HG03095 (cell line): Measurements from ENCODE around the gene CUL2.
"Not testable (repeated sequence)": the region's sequence is repeated elsewhere in the genome, so short reads cannot be mapped to it uniquely, and the experiment has no call there.

Experiments used
- ATAC-seq: cut with Tn5 transposase; IDR thresholded peaks from one replicate; pipeline ENCODE4 v1.9.1; 2021; ENCODE audit warnings: moderate library complexity; ENCODE audit not compliant: unreplicated experiment

The CUL2 gene

DNA sequence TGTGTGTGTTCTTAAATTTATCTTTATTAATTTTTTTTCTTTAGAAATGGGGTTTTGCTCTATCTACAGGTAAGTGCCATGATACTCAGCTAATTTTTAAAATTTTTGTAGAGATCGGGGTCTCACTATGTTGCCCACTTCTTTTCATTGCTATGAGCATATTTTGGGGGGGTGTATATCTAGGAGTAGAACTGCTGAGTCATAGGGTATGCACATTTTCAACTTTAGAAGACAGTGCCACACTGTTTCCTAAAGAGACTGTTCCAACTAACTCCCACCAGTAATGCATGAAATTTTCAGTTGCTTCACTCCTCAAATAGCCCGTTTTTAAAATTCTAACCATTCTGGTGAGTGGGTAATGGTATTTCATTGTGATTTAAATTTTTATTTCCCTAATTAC lies 108.3 kb downstream of the CUL2 start:
- no peak for ATAC-seq

DNA sequence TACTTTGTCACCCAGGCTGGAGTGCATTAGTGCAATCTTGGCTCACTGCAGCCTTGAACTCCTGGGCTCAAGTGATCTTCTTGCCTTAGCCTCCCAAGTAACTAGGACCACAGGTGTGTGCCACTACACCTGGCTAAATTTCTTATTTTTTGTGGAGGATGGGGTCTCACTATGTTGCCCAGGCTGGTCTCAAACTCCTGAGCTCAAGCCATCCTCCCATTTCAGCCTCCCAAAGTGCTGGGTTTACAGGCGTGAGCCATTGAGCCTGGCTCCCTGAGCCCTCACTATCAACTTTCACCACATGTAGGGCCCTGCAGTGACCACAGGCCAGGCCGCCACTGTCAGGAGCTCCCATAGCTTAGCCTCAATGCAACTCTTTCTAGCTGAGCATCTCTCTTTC lies 110.2 kb downstream of the CUL2 start:
- ATAC-seq = no peak

DNA sequence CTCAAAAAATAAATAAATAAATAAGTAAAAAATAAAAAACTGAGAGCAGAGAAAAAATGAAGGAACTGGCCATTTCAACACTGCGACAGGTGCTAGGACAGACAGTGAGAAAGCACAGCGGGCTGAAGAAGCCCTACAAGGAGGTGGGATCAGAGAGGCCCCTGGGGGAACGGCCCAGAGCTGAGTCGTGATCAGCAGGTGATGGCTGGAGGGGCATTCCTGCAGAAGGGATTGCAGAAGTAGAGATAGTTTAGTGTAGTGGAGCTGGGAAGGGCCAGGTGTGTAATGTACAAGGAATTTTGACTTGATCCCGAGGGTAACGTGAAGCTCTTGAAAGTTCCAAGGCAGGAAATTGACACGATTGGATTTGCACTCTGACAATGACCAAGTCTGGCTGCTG lies 112.1 kb downstream of the CUL2 start:
- ATAC-seq = no peak

DNA sequence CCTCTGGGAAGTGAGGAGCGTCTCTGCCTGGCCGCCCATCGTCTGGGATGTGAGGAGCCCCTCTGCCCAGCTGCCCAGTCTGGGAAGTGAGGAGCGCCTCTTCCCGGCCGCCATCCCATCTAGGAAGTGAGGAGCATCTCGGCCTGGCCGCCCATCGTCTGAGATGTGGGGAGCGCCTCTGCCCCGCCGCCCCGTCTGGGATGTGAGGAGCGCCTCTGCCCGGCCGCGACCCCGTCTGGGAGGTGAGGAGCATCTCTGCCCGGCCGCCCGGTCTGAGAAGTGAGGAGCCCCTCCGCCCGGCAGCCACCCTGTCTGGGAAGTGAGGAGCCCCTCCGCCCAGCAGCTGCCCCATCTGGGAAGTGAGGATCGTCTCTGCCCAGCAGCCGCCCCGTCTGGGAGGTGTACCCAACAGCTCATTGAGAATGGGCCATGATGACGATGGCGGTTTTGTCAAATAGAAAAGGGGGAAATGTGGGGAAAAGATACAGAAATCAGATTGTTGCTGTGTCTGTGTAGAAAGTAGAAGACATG lies 113.7 kb downstream of the CUL2 start:
- ATAC-seq = not testable (repeated sequence)

DNA sequence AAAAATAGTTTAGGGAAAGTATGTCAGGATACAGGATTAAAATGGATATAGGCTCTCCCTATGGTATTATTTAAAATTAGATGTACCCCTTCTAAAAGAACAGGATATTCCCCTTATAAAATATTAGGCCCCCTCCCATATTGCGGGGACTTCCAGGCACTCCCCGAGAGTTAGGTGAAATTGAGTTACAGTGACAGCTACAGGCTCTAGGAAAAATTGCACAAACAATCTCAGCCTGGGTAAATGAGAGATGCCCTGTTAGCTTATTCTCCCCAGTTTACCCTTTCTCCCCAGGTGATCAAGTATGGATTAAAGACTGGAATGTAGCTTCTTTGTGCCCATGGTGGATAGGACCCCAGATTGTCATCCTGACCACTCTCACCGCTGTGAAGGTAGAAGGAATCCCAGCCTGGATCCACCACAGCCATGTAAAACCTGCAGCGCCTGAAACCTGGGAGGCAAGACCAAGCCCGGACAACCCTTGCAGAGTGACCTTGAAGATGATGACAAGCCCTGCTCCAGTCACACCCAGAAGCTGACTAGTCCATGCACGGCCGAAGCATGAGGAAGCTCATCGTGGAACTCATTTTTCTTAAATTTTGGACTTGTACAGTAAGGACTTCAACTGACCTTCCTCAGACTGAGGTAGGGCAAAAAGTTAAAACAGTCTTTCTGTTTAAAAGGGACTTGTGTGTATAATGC lies 115.6 kb downstream of the CUL2 start:
- ATAC-seq = not testable (repeated sequence)

DNA sequence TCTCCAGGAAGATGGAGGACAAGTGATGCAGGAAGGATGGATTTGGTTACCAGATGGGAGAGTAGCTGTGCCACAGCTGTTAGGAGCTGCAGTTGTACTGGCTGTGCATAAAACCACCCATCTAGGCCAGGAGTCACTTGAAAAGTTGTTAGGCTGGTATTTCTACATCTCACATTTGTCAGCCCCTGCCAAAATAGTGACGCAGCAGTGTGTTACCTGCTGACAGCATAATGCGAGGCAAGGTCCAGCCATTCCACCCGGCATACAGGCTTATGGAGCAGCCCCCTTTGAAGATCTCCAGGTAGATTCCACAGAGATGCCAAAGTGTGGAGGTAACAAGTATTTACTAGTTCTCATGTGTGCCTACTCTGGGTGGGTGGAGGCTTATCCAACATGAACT lies 116.4 kb downstream of the CUL2 start:
- ATAC-seq = not testable (repeated sequence)

DNA sequence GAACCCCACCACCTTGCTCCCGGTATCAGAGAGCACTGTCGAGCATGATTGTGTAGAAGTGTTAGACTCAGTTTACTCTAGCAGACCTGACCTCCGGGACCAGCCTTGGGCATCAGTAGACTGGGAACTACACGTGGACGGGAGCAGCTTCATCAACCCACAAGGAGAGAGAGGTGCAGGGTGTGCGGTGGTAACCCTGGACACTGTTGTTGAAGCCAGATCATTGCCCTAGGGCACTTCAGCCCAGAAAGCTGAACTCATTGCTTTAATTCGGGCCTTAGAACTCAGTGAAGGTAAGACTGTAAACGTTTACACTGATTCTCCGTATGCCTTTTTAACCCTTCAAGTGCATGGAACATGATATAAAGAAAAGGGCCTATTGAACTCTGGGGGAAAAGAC lies 117.0 kb downstream of the CUL2 start:
- ATAC-seq = not testable (repeated sequence)

DNA sequence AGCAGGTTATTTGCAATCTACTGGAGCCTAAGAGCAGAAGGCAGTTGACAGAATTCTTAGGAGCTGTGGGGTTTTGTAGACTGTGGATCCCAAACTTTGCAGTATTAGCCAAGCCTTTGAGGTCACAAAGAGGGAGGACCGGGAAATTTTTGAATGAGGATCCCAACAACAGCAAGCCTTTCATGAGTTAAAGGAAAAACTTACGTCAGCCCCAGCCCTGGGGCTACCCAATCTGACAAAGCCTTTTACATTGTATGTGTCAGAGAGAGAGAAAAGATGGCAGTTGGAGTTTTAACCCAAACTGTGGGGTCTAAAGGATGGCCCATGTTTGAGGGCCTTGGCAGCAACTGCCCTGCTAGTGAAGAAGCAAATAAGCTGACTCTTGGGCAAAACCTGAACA lies 117.5 kb downstream of the CUL2 start:
- ATAC-seq = not testable (repeated sequence)

DNA sequence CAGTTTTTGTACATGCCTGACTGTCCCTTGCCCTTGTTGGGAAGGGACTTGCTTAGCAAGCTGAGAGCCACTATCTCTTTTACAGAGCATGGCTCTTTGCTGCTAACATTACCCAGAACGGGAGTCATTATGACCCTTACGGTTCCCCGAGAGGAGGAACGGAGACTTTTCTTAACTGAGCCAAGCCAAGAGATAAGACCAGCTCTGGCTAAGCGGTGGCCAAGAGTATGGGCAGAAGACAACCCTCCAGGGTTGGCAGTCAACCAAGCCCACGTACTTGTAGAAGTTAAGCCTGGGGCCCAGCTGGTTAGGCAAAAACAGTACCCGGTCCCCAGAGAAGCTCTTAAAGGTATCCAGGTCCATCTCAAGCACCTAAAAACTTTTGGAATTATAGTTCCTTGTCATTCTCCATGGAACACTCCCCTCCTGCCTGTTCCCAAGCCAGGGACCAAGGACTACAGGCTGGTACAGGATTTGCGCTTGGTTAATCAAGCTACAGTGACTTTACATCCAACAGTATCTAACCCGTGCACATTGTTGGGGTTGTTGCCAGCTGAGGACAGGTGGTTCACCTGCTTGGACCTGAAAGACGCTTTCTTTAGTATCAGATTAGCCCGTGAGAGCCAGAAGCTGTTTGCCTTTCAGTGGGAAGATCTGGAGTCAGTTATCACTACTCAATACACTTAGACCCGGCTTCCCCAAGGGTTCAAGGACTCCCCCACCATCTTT lies 118.4 kb downstream of the CUL2 start:
- ATAC-seq = not testable (repeated sequence)

DNA sequence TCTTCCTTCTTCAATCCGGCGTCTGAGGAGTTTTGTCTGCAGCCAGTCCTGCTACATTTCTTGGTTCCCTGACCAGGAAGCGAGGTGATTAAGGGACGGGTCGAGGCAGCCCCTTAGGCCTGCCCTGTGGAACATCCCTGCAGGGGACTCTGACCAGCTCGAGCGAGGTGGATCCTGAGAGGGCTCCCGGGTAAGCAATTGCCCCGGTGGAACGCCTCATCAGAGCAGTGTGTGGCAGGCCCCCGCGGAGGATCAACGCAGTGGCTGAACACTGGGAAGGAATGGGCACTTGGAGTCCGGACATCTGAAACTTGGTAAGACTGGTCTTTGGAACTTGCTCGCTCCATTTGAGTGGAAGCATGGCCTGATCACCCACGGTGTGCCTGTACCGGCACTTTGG lies 121.0 kb downstream of the CUL2 start:
- ATAC-seq = no peak

DNA sequence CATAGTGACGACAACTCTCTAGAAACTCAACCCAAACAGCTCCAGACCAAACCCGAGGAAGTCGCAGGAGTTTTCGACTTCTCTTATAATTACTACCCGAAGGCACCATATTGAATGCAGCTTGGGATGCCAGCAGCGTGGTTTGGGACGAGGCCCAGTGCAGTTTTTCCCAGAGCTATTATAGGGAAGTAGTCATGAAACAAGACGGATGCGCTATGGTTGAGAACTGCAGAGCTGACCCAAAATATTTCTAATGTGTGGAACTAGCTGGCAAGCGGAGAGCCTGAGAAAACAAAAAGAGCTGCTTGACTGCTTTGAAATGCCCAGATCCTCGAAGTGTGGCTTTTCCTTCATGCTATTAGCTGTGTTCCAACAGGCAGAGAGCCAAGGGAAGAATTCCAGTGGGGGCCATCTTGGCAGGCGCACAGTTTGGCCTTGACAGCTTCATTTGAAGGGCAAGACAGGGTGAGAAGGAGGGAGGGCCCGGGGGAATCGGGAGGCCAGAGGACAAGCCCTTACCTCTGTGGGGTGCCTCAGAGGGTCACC lies 122.7 kb downstream of the CUL2 start:
- no peak for ATAC-seq

DNA sequence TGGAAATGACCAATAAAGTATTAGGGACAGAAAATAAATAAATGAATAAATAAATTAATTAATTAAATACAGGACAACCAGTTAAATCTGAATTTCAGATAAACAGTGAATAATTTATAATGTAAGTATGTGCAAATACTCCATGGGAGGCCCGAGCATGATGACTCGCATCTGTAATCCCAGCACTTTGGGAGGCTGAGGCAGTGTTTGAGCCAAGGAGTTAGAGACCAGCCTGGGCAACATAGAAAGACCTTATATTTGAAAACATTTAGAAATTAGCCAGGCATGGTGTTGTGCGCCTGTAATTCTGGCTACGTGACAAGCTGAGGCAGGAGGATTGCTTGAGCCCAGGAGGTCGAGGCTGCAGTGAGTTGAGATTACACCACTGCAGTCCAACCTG lies 123.7 kb downstream of the CUL2 start:
- ATAC-seq = no peak

DNA sequence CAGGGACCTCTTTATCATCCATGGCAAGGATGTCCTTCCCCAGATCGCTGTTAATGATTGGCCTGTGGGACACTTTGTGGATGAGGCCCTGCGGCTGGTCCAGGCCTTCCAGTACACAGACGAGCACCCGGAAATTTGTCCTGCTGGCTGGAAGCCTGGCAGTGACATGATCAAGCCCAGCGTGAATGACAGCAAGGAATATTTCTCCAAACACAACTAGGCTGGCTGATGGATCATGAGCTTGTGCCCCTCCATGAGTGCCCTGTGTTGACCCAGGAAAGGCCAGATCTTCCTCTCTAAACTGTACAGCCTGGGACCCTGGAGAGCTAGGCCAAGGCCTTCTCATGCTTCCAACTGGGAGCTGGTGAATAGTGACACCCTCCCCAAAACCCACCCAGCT lies 124.1 kb downstream of the CUL2 start:
- no peak for ATAC-seq

DNA sequence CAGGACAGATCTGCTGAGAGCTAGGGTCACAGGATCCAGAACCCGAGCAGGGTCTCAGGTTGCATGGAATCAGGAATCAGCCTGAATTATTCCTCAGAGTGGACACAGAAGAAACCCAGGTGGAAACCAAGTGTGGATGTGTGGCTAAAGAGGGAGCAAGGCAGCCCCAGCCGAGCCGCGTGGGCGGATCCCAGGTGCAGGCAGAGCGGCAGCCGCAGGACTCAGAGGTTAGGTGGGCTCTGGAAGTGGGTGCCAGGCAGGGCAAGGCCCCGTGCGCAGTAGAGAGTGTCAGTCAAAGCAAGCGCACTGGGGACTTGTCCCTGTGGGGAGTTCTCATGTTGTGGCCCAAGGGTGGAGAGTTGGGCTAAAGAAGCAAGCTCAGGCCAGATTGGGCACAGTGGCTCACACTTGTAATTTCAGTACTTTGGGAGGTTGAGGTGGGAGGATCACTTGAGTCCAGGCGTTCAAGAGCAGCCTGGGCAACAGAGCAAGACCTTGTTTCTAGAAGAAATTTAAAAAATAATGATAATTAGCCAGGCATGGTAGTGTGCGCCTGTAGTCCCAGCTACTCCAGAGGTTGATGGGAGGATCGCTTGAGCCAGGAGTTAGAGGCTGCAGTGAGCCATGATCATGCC lies 125.9 kb downstream of the CUL2 start:
- ATAC-seq = no peak

DNA sequence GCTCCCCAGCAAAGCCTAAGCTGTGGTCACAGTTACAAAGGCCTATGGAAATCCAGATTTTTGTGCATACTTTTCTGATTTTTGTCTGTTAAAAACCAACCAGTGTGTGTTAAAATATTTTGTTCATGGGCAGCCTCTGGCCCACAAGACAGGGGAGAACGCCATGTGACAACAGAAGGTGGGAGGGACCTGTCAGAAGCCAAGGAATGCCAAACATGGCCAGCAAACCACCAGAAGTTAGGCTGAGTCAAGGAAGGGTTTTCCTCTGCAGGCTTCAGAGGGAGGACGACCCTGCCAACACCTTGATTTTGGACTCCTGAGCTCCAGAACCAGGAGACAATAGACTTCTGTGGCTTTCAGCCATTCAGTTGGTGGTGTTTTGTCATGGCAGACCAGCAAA lies 127.3 kb downstream of the CUL2 start:
- no peak for ATAC-seq

DNA sequence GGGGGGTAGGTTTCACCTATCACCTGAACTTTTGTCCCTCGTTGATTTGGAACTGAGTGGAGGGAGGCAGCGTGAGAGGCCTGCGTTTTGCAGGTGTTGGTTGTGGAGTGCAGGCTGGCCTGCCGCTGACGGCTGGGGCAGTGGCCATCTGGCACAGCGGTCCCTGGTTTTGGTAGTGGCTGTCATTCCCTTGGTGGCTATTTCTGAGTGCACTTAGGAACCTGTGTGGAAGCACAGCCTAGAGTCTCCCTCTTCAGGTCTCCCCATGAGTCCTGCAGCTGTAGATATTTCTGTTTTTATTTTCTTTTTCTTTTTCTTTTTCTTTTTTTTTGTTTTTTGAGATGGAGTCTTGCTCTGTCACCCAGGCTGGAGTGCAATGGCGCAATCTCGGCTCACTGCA lies 129.2 kb downstream of the CUL2 start:
- ATAC-seq = no peak

DNA sequence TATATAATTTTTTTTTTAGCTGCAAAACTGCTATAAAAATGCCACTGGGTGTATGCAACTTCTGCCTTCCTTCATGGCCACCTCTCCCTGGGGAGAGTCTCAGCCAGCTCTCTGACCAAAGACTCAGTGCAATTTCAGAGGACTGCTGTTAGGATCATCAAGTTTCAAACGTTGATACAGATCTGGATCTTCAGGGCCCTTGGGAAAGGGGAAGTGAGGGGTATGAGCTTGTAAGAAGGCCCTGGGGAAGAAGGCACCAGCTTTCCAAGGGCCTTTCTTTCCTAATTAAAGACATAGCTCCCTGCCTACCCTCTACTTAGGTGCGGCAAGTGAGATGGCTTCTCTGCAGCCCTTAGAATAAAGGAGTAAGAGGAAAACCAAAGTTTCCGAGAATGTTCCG lies 130.4 kb downstream of the CUL2 start:
- no peak for ATAC-seq

DNA sequence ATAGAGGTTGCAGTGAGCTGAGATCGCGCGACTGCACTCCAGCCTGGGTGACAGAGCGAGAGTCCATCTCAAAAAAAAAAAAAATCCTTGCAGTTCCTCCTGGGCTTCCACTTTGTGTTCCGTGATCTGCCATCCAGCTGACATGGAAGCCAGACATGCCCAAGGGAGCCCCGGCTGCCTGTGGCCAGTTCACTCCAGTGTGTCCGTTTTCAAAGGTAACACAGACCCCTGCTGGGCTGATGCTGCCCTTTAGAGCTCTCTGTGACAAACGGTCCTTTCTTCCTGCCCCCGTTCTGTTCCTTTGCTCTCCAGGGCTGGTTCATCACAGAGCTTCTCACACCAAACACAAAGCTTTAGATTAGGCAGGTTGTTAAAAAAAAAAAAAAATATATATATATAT lies 130.8 kb downstream of the CUL2 start:
- no peak for ATAC-seq
